Endothelial cell of umbilical vein (primary cell): ENCODE measurements around the gene KRTAP1-1.

Source experiments
- CTCF ChIP-seq, 2 donors: IDR thresholded peaks; 1 replicate in 1 of 2; 2 replicates in 1 of 2; pipeline ENCODE4 v1.5.1; 2011; ENCODE audit warnings: low read length in 2 of 2, mild to moderate bottlenecking in 2 of 2, moderate library complexity in 2 of 2, control low read depth in 1 of 2, inconsistent platforms in 1 of 2, low read depth in 1 of 2; ENCODE audit not compliant: insufficient read depth in 1 of 2; ENCODE audit errors: extremely low read depth in 1 of 2
- EZH2 ChIP-seq: IDR thresholded peaks from 2 replicates; pipeline ENCODE4 v1.6.1; 2012; ENCODE audit warnings: borderline replicate concordance, low read depth, mild to moderate bottlenecking, moderate library complexity, low read length, inconsistent platforms; ENCODE audit not compliant: severe bottlenecking
- FOS ChIP-seq: IDR thresholded peaks from 2 replicates; pipeline ENCODE4 v1.6.1; 2011; ENCODE audit warnings: mild to moderate bottlenecking, low read length, moderate library complexity, borderline replicate concordance; ENCODE audit not compliant: insufficient read depth
- JUN ChIP-seq: IDR thresholded peaks from 2 replicates; pipeline ENCODE4 v1.6.1; 2011; ENCODE audit warnings: borderline replicate concordance, low read depth; ENCODE audit not compliant: insufficient read length, insufficient read depth
- POLR2A ChIP-seq: IDR thresholded peaks from 2 replicates; pipeline ENCODE4 v1.6.1; 2012; ENCODE audit warnings: low read depth, mild to moderate bottlenecking, control low read depth, low read length
- POLR2AphosphoS5 ChIP-seq: IDR thresholded peaks from 2 replicates; pipeline ENCODE4 v1.6.1; 2012; ENCODE audit warnings: low read depth, mild to moderate bottlenecking, control low read depth, low read length, moderate library complexity; ENCODE audit not compliant: insufficient read depth
- TF ChIP-seq, protein P1 (sequence below): IDR thresholded peaks from 2 replicates; pipeline ENCODE4 v1.6.1; 2011; ENCODE audit not compliant: insufficient read depth, insufficient read length

DNA sequence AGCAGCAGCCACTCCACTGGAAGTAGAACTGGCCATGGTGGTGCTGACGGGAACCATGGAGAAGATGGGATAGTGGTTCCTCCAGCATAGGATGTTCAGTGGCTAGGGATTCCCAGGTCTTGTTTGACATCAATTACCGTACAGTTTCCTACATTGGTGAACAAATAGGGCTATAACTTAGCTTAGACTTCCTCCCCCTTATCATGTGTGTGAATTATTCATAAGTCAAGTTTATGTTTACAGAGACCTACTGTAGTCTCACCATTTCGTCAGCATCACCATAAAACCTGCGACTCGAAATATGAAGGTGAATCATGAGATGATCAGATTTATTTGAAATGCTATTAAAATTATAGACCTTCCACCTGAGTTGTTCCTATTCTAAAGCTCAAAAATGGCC lies 17.5 kb upstream of the KRTAP1-1 start:
- TF ChIP-seq CTCF (IDR thresholded peaks at IDR 0.05; ENCODE audit: extremely low read depth in 1 of 2, insufficient read depth in 1 of 2, low read depth in 1 of 2, low read length in 2 of 2) (no peak), JUN (no peak), FOS (no peak), EZH2 (no peak), POLR2A (no peak), POLR2AphosphoS5 (no peak)
- TF ChIP-seq, protein P1, sequence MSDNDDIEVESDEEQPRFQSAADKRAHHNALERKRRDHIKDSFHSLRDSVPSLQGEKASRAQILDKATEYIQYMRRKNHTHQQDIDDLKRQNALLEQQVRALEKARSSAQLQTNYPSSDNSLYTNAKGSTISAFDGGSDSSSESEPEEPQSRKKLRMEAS: no peak
